Measurements from ENCODE around the gene MYRIP.

MYRIP gene

DNA sequence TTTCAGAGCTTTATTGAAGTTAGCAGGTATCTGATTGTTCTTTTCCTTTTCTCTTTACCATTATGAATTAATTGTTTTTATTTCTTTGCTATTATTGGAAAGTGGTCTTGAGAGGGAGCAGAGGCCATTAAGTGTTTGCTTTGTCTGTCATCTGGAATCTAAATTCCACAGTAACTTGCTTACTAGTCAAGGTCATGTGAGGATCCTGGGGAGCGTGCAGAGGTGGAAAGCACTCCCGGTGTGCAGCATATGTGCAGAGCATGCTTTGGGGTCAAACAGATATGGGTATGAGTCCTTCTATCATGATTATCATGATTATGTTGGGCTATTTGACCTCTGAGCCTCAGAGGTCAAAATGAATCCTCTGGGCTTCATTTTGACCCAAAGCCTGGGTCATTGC is 96.4 kb downstream of the MYRIP start:
- no peak for DNase-seq (ENCODE audit: low read depth in 2 of 2)

DNA sequence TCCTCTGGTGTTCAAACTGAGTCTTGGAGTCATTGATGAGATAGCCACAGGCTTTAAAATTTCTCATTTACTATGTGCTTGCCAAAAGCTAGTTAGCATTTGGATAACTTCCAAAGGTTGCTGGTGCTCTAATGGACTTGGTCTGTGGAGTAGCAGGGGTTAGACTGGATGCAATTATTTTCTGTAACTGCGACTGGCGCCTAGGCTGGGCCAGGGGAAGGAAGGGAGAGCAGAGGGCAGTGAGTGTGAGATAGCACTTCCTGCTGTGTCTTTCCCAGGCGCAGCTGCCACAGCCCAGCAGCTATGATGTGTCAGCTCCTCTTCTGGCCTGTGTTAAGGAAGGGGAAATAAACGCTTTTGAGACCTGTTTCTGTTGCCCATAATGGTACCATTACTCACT is 98.6 kb downstream of the MYRIP start:
- no peak for DNase-seq (ENCODE audit: low read depth in 2 of 2)

DNA sequence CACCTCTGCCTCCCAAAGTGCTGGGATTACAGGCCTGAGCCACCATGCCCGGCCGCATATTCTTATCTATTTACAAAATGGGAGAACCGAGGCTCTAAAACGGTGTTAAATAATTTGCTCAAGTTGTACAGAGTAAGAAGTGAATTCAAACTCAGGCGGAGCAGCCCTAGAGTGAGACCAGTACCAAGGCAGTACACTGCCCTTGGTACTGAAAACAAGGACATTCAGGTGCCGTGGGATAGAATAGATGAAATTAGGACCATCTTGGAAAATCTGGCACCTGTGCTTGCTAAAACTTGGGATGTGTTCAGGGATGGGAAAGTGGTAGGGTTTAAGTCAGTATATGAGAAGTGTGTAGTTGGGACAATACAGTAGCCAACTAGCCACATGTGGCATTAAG is 100.7 kb downstream of the MYRIP start:
- DNase-seq (ENCODE audit: low read depth in 2 of 2) = no peak

- no peak for DNase-seq (ENCODE audit: low read depth in 2 of 2)
Observed at GRCh38 chr3:39910826-39911464, 101.5 kb downstream of the MYRIP start.

- no peak for DNase-seq (ENCODE audit: low read depth in 2 of 2)
Observed at GRCh38 chr3:39911465-39912309, 102.3 kb downstream of the MYRIP start.

- no peak for DNase-seq (ENCODE audit: low read depth in 2 of 2)
Observed at GRCh38 chr3:39915027-39915426, 105.6 kb downstream of the MYRIP start.

DNA sequence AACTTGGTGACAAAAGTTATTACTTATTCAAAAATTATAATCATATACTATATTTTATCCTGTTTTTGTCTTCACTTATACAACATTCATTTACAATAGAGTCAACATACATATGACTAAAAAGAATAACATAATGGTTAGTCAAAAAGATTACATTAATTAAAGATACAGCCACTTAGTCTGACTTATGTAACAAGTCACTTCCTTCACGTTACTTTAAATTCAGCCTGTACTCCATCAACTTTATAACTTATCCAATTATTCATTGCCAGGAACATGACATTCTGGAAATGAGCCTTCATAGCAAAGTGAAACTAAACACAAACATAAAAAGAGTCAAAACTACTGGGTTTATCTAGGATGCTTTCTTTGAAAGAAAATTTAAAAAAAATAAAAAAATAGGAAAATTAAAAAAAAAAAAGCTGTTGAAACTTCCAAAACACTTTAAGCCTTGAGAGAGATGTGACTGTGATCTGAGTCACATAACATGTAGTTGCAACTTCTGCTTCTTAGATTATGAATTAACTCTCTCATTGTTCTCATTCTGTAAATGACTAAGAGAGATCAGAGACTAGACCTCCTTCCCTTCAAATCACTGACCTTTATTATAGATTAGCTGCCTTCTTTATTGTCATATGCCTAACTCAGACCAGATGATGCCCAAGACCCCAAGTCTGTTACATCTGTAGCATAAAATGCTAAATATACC is 107.8 kb downstream of the MYRIP start:
- no peak for DNase-seq (ENCODE audit: low read depth in 2 of 2)

- no peak for DNase-seq (ENCODE audit: low read depth in 2 of 2)
Observed at GRCh38 chr3:39919281-39919680, 109.9 kb downstream of the MYRIP start.

DNA sequence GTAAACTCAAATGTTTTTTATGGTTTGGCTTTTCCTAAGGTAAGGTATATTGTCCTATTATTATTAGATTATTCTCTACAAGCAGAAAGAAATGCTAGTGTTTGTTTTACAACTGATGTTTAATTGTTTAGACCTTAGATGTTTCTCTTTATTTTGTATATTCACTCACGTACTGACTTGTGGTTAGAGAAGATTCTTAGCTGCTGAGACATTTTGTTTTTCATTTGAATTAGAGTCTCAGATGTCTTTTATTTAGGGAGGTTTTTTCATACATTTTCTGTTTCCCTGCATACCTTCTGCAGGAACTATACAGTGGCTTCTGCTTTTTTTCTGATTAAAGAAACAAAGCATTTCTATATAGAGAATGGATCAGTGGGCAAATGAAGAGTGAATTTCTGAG is 110.9 kb downstream of the MYRIP start:
- DNase-seq (ENCODE audit: low read depth in 2 of 2) = no peak

- no peak for DNase-seq (ENCODE audit: low read depth in 2 of 2)
Observed at GRCh38 chr3:39927479-39927878, 118.1 kb downstream of the MYRIP start.

DNA sequence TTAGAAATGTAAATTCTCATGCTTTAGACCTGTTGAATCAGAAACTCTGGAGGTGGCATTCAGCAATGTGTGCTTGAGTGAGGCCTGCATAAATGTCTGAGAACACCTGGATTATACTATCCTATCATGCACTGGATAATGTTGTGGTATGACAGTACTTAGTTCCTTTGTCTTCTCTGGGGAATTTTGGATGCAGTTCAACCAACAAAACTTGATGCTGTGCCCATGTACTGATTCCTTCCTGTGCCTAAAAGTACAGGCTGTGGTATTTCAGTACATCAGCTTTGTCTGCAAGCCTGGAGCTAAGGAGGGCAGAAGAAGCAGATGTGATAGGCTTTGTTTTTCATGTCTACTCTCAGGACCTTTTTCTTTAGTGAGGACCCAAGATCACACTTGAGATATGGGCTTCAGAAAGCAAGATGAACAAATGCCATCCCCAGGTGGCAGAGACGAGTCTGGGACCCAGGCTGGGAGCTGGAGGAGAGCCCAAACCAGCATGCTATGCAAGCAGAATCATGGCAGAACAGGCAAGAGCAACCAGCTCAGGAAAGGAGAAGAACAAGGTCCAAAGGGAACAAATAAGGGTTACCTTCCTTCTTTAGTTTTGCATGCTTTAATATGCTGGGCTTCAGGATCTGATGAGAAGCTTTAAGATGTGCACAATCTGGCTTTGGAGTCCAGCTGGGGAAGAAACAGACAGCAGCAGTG is 124.7 kb downstream of the MYRIP start:
- no peak for DNase-seq (ENCODE audit: low read depth in 2 of 2)

DNA sequence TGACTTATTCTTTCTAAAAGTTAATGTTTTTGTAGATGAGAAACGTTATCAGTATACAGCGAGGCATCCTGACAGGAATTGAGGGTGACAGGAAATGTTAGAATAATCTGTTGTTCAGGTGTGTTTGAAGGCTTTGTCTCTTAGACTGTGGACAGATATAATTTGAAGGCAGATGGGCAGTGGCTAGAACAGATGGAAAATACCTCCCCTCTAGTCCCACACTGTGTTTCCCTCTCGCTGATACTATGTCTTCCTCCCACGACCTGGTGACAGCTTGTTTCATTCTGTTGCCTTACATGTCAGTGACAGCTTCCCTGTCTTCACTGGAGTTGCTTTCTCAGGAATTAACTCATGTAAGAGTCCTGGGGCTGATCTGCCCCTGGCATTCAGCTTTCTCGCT is 125.3 kb downstream of the MYRIP start:
- DNase-seq (ENCODE audit: low read depth in 2 of 2) = no peak

GRCh38 chr3:39935261-39935660 is 125.9 kb downstream of the MYRIP start:
- DNase-seq (ENCODE audit: low read depth in 2 of 2) = no peak

DNA sequence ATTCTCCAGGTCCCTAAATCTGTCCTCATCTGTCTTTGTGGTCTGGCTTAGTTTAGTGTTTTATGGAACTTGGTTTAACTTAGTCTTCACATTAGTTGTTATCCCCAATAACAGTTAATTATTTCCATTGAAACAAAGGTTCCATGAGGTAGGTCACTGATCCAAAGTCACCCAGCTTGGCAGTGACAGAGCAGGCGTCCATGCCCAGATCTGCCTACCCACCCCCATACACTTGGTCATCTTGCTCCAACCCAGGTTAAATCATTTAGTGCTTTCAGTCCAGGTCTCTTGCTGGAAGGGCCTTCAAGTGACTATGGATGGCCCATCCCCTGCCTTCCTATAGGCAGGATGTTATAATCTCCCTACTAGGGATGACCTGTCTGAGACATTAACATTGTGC is 127.4 kb downstream of the MYRIP start:
- no peak for DNase-seq (ENCODE audit: low read depth in 2 of 2)

DNA sequence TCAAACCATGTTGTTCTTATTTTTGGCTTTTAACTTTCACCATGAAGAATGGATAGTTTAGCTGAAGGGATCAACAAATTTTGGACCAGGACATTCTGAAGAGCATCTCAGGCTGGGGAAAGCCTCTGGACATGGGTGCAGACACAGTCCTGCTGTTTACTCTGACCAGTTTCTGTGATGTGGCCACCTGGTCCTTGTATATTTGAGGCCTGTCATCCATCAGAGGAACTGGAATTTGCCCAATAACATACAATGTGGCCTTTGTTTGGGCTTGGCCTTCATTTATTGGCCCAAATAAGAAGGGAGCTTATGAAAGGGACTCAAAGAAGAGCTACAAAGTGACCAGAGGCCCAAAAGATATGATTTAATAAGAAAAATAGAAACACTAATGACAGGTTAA is 127.9 kb downstream of the MYRIP start:
- no peak for DNase-seq (ENCODE audit: low read depth in 2 of 2)

- no peak for DNase-seq (ENCODE audit: low read depth in 2 of 2)
Observed at GRCh38 chr3:39937874-39938273, 128.5 kb downstream of the MYRIP start.

DNA sequence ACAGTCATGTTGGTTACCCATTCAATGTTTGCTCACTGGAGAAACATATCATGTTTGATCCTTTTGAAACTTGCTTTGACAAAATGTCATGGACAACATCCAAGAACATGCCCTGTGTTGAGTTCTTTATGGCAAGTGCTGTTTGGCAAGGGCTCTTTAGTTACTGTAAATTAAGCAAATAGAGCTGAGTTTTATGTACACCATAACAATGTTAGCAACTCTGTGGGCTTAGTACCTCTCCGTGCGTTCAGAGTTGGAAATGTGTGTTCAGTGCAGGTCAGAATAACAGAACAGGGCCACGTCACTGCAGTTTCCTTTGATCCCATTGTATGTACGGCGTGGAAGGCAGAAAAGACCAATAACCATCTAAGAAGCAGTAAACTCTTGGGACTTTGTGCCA is 132.5 kb downstream of the MYRIP start:
- DNase-seq (ENCODE audit: low read depth in 2 of 2) = no peak

DNA sequence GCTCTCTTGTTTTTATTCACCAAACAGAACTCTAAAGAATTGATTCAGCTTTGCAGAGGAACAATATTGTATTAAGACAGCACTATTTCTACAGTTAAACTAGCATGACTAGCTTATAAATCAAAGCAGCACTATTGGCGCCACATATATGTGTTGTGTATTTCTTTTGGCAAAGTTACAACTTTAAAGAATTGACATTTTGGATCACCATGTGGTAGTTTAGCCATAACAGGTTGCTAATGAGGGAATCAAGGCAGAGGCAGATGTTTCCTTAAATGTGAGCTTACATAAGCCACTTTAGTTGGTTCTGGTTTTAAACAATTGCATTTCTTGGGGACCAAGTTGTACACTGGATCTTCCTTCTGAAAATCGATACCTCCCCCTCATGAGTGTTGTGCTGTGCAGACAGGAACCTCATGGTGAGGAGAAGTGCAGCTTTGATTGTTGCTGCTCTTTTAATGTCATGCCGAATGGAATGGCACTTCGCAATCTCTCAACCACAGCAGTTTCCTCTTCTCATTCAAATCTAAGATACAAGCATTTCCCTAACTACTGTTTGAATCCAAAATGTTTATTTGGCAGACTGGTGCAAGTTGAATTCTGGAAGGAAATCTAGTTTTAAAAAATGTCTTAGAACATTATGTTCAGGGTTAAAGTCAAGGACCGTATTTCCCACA is 151.2 kb downstream of the MYRIP start:
- DNase-seq (ENCODE audit: low read depth in 2 of 2) = no peak

GRCh38 chr3:39961230-39961629 is 151.8 kb downstream of the MYRIP start:
- DNase-seq (ENCODE audit: low read depth in 2 of 2) = no peak

GRCh38 chr3:39962581-39962980 is 153.2 kb downstream of the MYRIP start:
- DNase-seq (ENCODE audit: low read depth in 2 of 2) = no peak

DNA sequence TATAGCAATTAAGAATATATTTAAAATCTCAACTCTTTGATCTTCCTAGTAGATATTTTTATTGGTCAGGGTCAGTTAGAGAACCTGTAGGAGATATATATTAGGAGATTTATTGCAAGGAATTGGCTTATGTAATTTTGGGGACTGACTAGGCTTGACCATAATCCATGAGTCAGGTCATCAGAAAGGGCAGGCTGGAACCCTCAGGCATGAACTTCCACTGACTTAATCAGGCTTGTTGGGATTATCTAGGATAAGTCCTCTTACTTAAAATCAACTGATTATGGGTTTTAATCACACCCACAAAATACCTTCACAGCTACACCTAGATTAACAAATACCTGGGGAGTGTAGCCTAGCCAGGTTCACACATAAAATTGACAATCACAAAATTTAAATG is 156.1 kb downstream of the MYRIP start:
- DNase-seq (ENCODE audit: low read depth in 2 of 2) = no peak

DNA sequence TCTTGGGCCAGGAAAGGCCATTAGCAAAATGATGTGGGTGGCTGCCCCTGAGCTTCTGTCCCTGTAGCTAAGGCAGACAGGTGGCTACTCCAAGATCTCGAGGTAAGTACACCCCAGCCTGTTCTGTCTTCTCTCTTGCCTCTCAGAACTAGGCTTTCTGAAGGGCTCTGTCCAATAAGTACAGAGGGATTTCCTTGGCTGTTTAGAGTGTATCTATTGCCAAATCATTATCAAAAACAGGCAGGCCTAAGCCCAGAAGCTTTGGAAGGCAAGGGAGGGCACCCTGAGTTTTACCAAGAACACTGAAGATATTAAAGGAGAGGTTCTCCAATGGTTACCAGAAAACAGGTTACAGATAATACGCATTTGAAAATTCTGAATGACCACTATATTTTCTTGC is 156.6 kb downstream of the MYRIP start:
- DNase-seq (ENCODE audit: low read depth in 2 of 2) = no peak
